ENCODE data around the gene RNASE4. TPM values are rescaled to one million over a fixed set of nuclear protein-coding genes. Genes with fewer than 3 reads are reported as not detected.
"Not testable (repeated sequence)": the region's sequence is repeated elsewhere in the genome, so short reads cannot be mapped to it uniquely, and the experiment has no call there.

RNASE4 gene, protein sequence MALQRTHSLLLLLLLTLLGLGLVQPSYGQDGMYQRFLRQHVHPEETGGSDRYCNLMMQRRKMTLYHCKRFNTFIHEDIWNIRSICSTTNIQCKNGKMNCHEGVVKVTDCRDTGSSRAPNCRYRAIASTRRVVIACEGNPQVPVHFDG
- 5.3 and 7.6 TPM in 2 replicates for total RNA-seq

DNA sequence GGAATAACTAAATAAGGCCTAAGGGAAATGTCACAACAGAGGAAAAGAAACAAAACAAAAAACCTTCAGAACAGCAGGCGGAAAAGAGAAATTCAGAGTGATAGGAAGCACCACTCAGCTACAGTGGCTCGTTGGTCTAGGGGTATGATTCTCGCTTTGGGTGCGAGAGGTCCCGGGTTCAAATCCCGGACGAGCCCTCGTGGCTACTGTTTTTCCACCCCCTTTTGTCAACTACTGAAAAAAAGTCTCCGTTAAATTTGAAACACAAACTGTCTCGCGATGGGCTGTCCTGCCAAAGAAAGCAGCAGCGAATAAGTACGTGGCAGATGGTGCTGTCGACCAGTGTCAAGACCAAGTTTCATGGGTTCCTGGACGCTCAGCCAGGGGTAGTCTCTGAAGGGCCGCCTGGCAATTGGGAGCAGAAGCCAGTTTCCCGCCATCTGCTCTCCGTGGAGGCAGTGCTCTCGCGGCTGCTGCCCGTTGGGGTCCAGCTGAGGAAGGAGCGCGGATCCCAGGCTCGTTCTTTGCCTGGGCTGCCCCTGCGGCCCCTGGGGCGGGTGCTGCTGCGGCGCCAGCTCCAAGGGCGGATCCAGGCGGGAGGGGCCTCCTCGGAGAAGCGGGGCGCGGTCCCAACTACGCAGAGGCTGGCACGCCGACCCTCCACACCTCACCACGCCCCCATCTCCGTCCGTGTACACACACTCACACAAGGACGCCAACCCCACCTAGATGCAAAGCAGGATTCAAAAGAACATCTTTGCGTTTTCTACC lies at the start of gene RNASE4:
RNASE4 (plus strand) TSS at position 670 of the 771 bp plus-strand sequence. CDS start 14,812 bp downstream, outside the sequence.
- TF ChIP-seq, protein P1, sequence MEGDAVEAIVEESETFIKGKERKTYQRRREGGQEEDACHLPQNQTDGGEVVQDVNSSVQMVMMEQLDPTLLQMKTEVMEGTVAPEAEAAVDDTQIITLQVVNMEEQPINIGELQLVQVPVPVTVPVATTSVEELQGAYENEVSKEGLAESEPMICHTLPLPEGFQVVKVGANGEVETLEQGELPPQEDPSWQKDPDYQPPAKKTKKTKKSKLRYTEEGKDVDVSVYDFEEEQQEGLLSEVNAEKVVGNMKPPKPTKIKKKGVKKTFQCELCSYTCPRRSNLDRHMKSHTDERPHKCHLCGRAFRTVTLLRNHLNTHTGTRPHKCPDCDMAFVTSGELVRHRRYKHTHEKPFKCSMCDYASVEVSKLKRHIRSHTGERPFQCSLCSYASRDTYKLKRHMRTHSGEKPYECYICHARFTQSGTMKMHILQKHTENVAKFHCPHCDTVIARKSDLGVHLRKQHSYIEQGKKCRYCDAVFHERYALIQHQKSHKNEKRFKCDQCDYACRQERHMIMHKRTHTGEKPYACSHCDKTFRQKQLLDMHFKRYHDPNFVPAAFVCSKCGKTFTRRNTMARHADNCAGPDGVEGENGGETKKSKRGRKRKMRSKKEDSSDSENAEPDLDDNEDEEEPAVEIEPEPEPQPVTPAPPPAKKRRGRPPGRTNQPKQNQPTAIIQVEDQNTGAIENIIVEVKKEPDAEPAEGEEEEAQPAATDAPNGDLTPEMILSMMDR (conservative IDR thresholded peaks at IDR 0.05; ENCODE audit: low read depth, low read length) = no peak
- peak within 1 kb of the TSS; percentile 87 for H3K4me3 ChIP-seq (ENCODE audit: low read depth, low read length)
- peak; percentile 54 for DNase-seq (ENCODE audit: low read depth)

DNA sequence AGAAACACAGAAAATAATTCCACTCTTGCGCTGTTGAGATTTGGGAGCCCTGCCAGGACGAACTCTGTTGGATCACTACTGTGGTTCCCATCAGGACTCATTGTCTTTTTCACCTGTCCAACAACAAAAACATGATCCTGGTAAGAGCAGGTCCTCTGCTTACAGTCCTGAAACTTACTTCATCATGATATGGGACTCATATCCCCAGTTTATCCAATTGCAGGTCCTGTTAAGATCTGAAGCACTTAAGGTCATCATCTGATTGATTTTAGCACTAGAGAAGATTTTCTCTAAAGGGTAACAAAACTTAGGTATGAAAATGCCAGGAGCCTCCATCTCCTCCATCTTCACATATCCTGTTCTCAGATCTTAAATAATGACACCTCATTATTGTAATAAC lies 42.8 kb upstream of the RNASE4 start, which contains the start of gene OR6S1:
OR6S1 (minus strand) TSS at position 101 of the 400 bp plus-strand sequence; CDS start at position 101, 0 bp downstream.
- TF ChIP-seq, protein P1 (conservative IDR thresholded peaks at IDR 0.05; ENCODE audit: low read depth, low read length) = no peak
- no peak within 1 kb of the TSS for H3K4me3 ChIP-seq (ENCODE audit: low read depth, low read length)
- no peak for DNase-seq (ENCODE audit: low read depth)

DNA sequence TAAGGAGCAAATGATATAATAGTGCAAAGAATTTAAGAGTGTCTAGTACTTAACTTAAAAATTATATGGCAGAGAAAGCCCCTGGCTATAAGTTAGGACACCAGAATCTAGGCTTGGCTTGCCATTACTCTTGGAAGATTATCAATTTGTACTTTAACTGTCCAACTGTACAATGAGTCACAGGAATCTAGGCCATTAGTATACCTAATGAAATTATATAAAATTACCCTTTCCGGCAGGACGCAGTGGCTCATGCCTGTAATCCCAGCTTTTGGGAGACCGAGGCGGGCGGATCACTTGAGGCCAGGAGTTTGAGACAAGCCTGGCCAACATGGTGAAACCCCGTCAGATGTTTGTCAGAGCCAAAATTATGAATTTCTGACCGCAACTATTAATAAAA lies 42.2 kb upstream of the RNASE4 start:
- TF ChIP-seq, protein P1 (conservative IDR thresholded peaks at IDR 0.05; ENCODE audit: low read depth, low read length) = no peak
- H3K4me3 ChIP-seq (ENCODE audit: low read depth, low read length) = no peak overlapping the region
- no peak for DNase-seq (ENCODE audit: low read depth)

DNA sequence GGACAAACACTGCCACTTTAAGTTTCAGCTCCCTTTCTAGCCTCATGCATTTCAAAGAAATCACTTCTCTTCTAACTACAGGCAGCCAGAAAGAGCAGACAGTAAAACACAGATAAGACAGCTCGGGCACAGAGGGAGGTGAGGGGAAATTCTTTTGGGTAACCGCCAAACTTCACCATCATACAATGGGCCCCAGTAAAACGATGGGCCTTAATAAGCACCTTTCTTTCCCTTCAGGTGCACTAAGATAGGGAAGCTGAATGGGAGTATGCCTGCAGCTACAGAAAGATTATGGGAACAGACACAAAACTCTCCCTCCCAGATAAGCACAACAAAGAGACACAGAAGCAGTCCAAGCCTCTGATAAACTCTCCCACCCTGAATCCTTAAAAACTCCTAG lies 41.6 kb upstream of the RNASE4 start:
- H3K4me3 ChIP-seq (ENCODE audit: low read depth, low read length); DNase-seq (ENCODE audit: low read depth): not testable (repeated sequence)

DNA sequence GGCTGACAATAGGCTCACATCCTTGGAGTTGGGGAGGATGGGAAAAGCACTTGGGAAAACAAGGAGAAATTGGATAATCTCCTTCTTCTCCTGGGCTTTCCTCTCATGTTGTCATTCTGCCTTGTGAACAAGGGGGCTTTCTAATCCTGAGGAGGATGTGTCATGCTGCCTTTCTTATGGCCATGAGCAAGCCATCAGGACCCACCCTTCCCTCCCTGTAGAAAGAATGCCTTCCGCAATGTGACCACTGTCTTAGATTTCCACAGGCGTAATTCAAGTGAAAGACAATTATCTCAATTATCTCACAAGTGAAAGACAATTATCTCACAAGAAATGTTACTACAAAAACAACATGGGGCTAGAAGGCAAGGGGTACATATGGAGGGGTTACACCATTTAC lies 39.8 kb upstream of the RNASE4 start:
- TF ChIP-seq, protein P1 (conservative IDR thresholded peaks at IDR 0.05; ENCODE audit: low read depth, low read length) = no peak
- no peak overlapping the region for H3K4me3 ChIP-seq (ENCODE audit: low read depth, low read length)
- no peak for DNase-seq (ENCODE audit: low read depth)

DNA sequence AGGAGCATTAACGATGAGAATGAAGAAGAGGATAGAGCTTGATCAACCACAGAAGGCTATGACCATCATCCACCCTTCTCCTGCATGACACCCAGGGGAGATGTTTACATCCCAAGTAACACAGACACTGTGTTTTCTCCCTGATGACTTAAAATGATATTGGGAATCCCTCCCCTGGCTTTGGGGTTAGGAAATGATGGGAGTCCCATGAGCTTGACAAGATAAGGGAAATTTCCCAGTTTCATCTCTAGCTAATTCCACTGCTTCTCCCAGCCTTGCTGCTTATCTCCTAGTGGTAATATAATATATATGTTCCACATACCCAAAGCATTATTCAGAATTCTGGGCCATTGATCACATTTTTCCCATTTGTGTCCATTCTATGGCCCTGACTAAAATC lies 38.9 kb upstream of the RNASE4 start:
- no peak for DNase-seq (ENCODE audit: low read depth)
- TF ChIP-seq, protein P1 (conservative IDR thresholded peaks at IDR 0.05; ENCODE audit: low read depth, low read length) = no peak
- H3K4me3 ChIP-seq (ENCODE audit: low read depth, low read length) = no peak overlapping the region

DNA sequence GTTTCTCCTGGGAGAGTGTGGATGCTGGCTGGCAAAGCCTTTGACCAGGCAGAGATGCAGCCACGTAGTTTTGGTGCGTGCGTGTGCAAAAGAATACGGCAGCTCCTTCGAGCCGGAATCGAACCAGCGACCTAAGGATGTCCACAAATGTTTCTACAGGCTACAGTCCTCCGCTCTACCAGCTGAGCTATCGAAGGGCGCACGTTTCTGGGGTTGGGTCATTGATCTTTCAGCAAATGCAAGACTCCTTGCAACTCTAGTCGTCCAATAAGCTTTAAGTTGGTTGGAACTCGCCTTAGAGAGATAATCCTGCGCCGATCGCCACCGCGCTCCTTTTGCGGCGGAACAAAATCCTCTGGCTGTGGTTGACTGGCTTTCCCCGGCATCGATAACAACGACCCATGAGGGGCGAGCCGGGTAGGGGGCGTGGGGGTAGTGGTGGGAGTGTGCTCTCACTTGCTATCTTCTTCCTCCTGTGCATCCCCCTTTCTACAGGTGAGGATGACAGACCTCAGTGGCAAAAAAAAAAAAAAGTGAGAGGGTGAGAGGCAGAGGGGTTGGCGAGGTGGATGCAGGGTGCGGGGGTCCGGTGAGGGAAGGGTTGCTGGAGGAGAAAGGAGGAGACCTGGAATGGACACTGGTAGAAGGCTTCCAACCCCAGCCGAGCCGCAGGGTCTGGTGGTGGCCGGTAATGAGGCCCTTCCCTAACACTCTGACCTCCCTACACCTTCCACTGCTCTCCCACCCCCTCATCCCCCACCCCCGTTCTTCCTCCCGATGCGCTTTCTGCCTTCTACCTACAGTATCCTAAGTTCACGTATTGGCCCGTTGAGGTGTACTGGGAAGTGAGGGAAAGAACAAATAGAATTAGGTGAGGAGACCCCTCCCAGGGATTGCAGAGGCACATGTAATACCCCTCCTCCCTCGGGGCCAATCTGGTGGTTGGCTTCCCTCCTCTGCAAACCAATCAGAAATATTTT lies 31.1 kb upstream of the RNASE4 start:
- H3K4me3 ChIP-seq (ENCODE audit: low read depth, low read length) = peak overlapping the region; percentile 35
- DNase-seq (ENCODE audit: low read depth) = no peak
- TF ChIP-seq, protein P1 (conservative IDR thresholded peaks at IDR 0.05; ENCODE audit: low read depth, low read length) = no peak

All from epithelial cell of proximal tubule (primary cell).